Keratinocyte (primary cell): ENCODE data around the gene ZNF362. TPM values are rescaled to one million over a fixed set of nuclear protein-coding genes. Genes with fewer than 3 reads are reported as not detected.

Experiments used
- DNase-seq: peaks from one replicate; pipeline ENCODE4 v3.0.0-alpha.2; 2011; ENCODE audit warnings: low read depth, missing footprints, low spot score
- FAIRE-seq: peaks from 2 replicates; lab custom pipeline; 2011; peaks lifted over from hg19 to GRCh38; lab: Jason Lieb, UNC
- H2AFZ ChIP-seq: 2 replicates; pipeline ENCODE4 v1.6.0; 2012; ENCODE audit warnings: low read length, control low read depth, inconsistent platforms; ENCODE audit not compliant: control insufficient read depth
- H3K27ac ChIP-seq: 2 replicates; pipeline ENCODE4 v1.5.1; 2011; ENCODE audit warnings: low read length; ENCODE audit not compliant: control insufficient read depth, insufficient read depth
- H3K27me3 ChIP-seq: 3 replicates; pipeline ENCODE4 v1.6.0; 2011; ENCODE audit warnings: low read length; ENCODE audit not compliant: control insufficient read depth, insufficient read depth; ENCODE audit errors: extremely low read depth
- H3K36me3 ChIP-seq, 2 experiments: 2 replicates in 1 of 2; 3 replicates in 1 of 2; pipeline ENCODE4 v1.5.1; 2011; ENCODE audit warnings: low read length in 2 of 2, mild to moderate bottlenecking in 1 of 2; ENCODE audit not compliant: control insufficient read depth in 2 of 2, insufficient read depth in 2 of 2; ENCODE audit errors: extremely low read depth in 1 of 2
- H3K4me1 ChIP-seq: 3 replicates; pipeline ENCODE4 v1.5.1; 2011; ENCODE audit warnings: low read length; ENCODE audit not compliant: control insufficient read depth, insufficient read depth; ENCODE audit errors: extremely low read depth
- H3K4me2 ChIP-seq: 3 replicates; pipeline ENCODE4 v1.6.0; 2011; ENCODE audit warnings: low read depth, low read length; ENCODE audit not compliant: control insufficient read depth, insufficient read depth; ENCODE audit errors: extremely low read depth
- H3K4me3 ChIP-seq, 3 experiments: fragments of 200-600 bp in 1 of 3; sonication (generic) in 1 of 3; 2 replicates in 2 of 3; 3 replicates in 1 of 3; pipeline ENCODE4 v1.5.1; 2011 to 2016; ENCODE audit warnings: low read length in 3 of 3, mild to moderate bottlenecking in 3 of 3, control low read depth in 2 of 3, inconsistent platforms in 1 of 3, low read depth in 1 of 3, mixed read lengths in 1 of 3, mixed run types in 1 of 3, moderate library complexity in 1 of 3; ENCODE audit not compliant: control insufficient read depth in 2 of 3, insufficient read depth in 2 of 3; ENCODE audit errors: extremely low read depth in 1 of 3
- H3K79me2 ChIP-seq: 2 replicates; pipeline ENCODE4 v1.6.0; 2012; ENCODE audit warnings: low read length; ENCODE audit not compliant: control insufficient read depth, insufficient read depth
- H3K9ac ChIP-seq: 3 replicates; pipeline ENCODE4 v1.6.0; 2011; ENCODE audit warnings: low read length; ENCODE audit not compliant: control insufficient read depth, insufficient read depth; ENCODE audit errors: extremely low read depth
- H3K9me1 ChIP-seq: 3 replicates; pipeline ENCODE4 v1.6.0; 2011; ENCODE audit warnings: low read length; ENCODE audit not compliant: control insufficient read depth, insufficient read depth; ENCODE audit errors: extremely low read depth
- H3K9me3 ChIP-seq: 2 replicates; pipeline ENCODE4 v1.5.1; 2012; ENCODE audit warnings: low read depth, low read length; ENCODE audit not compliant: control insufficient read depth
- H4K20me1 ChIP-seq: 3 replicates; pipeline ENCODE4 v1.6.0; 2011; ENCODE audit warnings: low read length; ENCODE audit not compliant: control insufficient read depth, insufficient read depth; ENCODE audit errors: extremely low read depth
- EZH2 ChIP-seq: IDR thresholded peaks from one replicate; pipeline ENCODE4 v1.6.1; 2012; ENCODE audit warnings: inconsistent platforms, mild to moderate bottlenecking, low read length, moderate library complexity
- dilution Hi-C: fragments of 300-500 bp; cut with MboI; formaldehyde crosslinking; loops from one replicate; pipeline ENCODE4 v1.7.0; 2020; ENCODE audit warnings: low sequenced_read_pairs; ENCODE audit not compliant: extremely low pct_ligation_motif_present
- polyA plus RNA-seq, 5 experiments: library from polyadenylated mRNA; depleted of rRNA in 3 of 5; stranded (reverse) in 3 of 5; stranded (forward) in 1 of 5; unstranded in 1 of 5; fragments of >200 nt; gene quantifications; 1 replicate in 1 of 5; 2 replicates in 3 of 5; 3 replicates in 1 of 5; pipeline versions ENCODE4 v1.2.1 to v1.2.3, GENCODE V29; 2011 to 2012; ENCODE audit warnings: missing spikeins in 2 of 5, low read depth in 1 of 5, low replicate concordance in 1 of 5
- TF ChIP-seq, protein P1 (sequence below), 3 experiments: IDR thresholded peaks in 1 of 3; conservative IDR thresholded peaks in 1 of 3; optimal IDR thresholded peaks in 1 of 3; 2 replicates in 2 of 3; 3 replicates in 1 of 3; pipeline versions ENCODE3 to v1.5.1; 2011; ENCODE audit warnings: low read length in 3 of 3, mild to moderate bottlenecking in 3 of 3, moderate library complexity in 2 of 3, control low read depth in 1 of 3, inconsistent platforms in 1 of 3; ENCODE audit not compliant: insufficient read depth in 2 of 3; ENCODE audit errors: extremely low read depth in 1 of 3

Gene ZNF362
- polyA plus RNA-seq, 1 donor (not counting 4 experiments of a cell fraction or from before 2014, with no cell fraction given), result 2.2 TPM

DNA sequence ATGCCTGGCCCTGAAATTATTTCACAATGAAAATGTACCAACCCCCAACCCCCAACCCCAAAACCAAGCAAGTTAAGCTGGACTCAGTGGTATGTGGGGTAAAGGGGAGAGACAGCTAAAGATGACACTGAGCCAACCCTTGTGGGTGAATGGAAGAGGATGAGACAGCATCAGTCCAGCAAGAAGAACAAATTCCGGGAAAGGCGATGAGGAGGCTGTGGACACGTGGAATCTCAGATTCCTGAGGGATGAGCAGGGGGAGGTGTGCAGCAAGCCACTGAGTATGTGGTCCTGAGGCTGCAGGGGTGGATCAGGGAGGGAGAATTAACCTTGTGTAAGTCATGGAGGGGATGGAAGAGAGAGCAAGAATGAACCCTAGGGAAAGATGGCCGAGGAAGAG, 14.4 kb upstream of the ZNF362 start:
- no peaks in the 10 kb centered on the region for H3K36me3 ChIP-seq
- no peak overlapping the region for H2AFZ ChIP-seq
- H3K79me2 ChIP-seq, result no peaks in the 10 kb centered on the region
- no peak overlapping the region for H3K4me2 ChIP-seq
- peaks cover 10% of the 10 kb centered on the region for H3K4me1 ChIP-seq
- H4K20me1 ChIP-seq, result no peaks in the 10 kb centered on the region
- TF ChIP-seq EZH2, result no peak
- TF ChIP-seq, protein P1, sequence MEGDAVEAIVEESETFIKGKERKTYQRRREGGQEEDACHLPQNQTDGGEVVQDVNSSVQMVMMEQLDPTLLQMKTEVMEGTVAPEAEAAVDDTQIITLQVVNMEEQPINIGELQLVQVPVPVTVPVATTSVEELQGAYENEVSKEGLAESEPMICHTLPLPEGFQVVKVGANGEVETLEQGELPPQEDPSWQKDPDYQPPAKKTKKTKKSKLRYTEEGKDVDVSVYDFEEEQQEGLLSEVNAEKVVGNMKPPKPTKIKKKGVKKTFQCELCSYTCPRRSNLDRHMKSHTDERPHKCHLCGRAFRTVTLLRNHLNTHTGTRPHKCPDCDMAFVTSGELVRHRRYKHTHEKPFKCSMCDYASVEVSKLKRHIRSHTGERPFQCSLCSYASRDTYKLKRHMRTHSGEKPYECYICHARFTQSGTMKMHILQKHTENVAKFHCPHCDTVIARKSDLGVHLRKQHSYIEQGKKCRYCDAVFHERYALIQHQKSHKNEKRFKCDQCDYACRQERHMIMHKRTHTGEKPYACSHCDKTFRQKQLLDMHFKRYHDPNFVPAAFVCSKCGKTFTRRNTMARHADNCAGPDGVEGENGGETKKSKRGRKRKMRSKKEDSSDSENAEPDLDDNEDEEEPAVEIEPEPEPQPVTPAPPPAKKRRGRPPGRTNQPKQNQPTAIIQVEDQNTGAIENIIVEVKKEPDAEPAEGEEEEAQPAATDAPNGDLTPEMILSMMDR (optimal IDR thresholded peaks at IDR 0.05 in 1 of 3, IDR thresholded peaks at IDR 0.05 in 1 of 3, conservative IDR thresholded peaks at IDR 0.05 in 1 of 3; ENCODE audit: extremely low read depth in 1 of 3, insufficient read depth in 2 of 3, low read length in 3 of 3), result no peak
- H3K9me3 ChIP-seq, result no peaks in the 10 kb centered on the region
- no peaks in the 10 kb centered on the region for H3K9me1 ChIP-seq
- no peak overlapping the region for H3K4me3 ChIP-seq
- H3K27me3 ChIP-seq, result no peaks in the 10 kb centered on the region
- no peak overlapping the region for H3K9ac ChIP-seq
- FAIRE-seq, result no peak
- no peak overlapping the region for H3K27ac ChIP-seq
- no peak for DNase-seq
- dilution Hi-C loops, result no loop called here

DNA sequence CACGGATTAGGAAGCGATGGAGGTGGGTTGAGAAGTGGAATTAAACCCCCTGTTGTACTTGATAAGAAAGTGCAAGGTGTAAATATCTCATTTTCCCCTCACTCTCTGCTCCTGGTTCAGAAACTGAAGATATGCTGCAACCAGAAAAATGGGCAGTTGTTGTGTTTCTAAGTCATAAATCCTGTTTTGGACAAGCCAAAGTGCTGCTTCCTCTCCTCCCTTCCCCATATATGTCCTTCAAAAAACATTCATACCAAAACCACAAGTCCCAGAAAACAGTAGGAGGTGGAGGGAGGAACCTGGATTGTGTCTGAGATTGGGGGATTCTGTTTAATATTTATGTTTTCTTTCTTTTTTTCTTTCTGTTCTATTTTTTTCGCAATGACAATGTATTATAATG, 13.6 kb upstream of the ZNF362 start:
- no peaks in the 10 kb centered on the region for H4K20me1 ChIP-seq
- no peaks in the 10 kb centered on the region for H3K9me3 ChIP-seq
- H3K4me3 ChIP-seq, result no peak overlapping the region
- H3K27ac ChIP-seq, result no peak overlapping the region
- H3K36me3 ChIP-seq, result no peaks in the 10 kb centered on the region
- H3K79me2 ChIP-seq, result no peaks in the 10 kb centered on the region
- H2AFZ ChIP-seq, result no peak overlapping the region
- TF ChIP-seq EZH2, result no peak
- TF ChIP-seq, protein P1 (optimal IDR thresholded peaks at IDR 0.05 in 1 of 3, IDR thresholded peaks at IDR 0.05 in 1 of 3, conservative IDR thresholded peaks at IDR 0.05 in 1 of 3; ENCODE audit: extremely low read depth in 1 of 3, insufficient read depth in 2 of 3, low read length in 3 of 3), result no peak
- no peak for DNase-seq
- no peaks in the 10 kb centered on the region for H3K9me1 ChIP-seq
- no peaks in the 10 kb centered on the region for H3K27me3 ChIP-seq
- peaks cover 10% of the 10 kb centered on the region for H3K4me1 ChIP-seq
- H3K4me2 ChIP-seq, result no peak overlapping the region
- dilution Hi-C loops, result no loop called here
- FAIRE-seq, result no peak
- H3K9ac ChIP-seq, result no peak overlapping the region
